ENCODE data around the gene GCN1. TPM values are rescaled to one million over a fixed set of nuclear protein-coding genes. Genes with fewer than 3 reads are reported as not detected.

Gene GCN1
- total RNA-seq, 1 donor, result 71.6 TPM

GRCh38 chr12:120078868-120079267 is 115.6 kb downstream of the GCN1 start:
- peak in 2 of 3 donors; percentile 22 to 48 for DNase-seq (ENCODE audit: low read depth in 2 of 3, low spot score in 2 of 3)

- DNase-seq (ENCODE audit: low read depth in 2 of 3, low spot score in 2 of 3), result no peak
Observed at GRCh38 chr12:120077260-120077659, 117.3 kb downstream of the GCN1 start.

Small RNA genes within 50 kb of the gene (small RNA-seq; reads per million reads assigned to genes)
- gene MIR4498, result not detected

Other genes with a start within 250 kb of the GCN1 start
- gene BICDL1, start 205.5 kb downstream of the GCN1 start, total RNA-seq, result 0.27 TPM
- 33.9 TPM for gene RAB35, start 78.0 kb downstream of the GCN1 start, total RNA-seq
- 7,099 TPM for gene RPLP0, start 6.4 kb upstream of the GCN1 start, total RNA-seq
- 24.8 TPM for gene PXN, start 71.0 kb upstream of the GCN1 start, total RNA-seq
- gene RNU4-2, start 97.2 kb upstream of the GCN1 start, total RNA-seq, result under 0.01 TPM
- under 0.01 TPM for gene RNU4-1, start 98.5 kb upstream of the GCN1 start, total RNA-seq
- 1.1 TPM for gene SIRT4, start 107.6 kb upstream of the GCN1 start, total RNA-seq
- 1.3 TPM for gene PLA2G1B, start 133.1 kb upstream of the GCN1 start, total RNA-seq
- not detected for gene MSI1, start 174.4 kb upstream of the GCN1 start, total RNA-seq
- gene COX6A1, start 243.4 kb upstream of the GCN1 start, total RNA-seq, result 380 TPM

Data from hematopoietic multipotent progenitor cell (in vitro differentiated cells).